ENCODE data around the gene MB21D2.

The MB21D2 gene

DNA sequence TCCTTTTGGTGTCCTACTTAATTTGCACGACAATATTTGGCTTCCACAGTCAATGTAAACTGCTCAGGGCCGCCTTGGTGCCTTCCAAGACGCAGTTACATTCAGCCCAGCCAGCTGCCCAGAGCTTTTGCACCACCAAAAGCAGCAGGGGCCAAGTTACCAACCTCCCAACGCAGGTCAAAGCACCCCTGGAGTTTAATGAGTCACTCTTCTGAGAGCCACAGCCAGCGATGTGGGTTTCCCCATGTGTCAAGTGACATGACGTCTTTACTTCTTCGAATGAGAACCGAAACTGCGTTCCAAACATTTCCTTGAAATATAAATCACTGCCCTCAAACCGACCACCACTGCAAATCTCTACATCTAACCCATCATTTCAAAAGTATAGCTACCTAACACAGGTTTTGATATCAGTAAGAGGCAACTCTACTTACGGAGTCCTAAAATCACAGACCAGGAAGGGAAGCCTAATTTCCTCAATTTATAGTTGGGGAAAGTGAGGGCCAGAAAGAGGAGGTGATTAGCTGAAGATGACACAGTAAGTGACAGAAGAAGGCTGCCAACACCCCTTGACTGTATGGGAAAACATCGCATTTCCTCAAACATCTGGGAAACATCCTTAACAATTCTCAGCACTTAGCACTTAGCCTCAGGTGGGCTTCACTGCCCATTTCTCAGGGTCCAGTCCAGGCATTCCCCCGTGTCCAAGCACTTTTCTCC lies 24.5 kb downstream of the MB21D2 start:
- DNase-seq (ENCODE audit: low read depth in 4 of 4, low spot score in 1 of 4) = peak in 3 of 4 experiments; percentile 17 to 47 (median 30)

DNA sequence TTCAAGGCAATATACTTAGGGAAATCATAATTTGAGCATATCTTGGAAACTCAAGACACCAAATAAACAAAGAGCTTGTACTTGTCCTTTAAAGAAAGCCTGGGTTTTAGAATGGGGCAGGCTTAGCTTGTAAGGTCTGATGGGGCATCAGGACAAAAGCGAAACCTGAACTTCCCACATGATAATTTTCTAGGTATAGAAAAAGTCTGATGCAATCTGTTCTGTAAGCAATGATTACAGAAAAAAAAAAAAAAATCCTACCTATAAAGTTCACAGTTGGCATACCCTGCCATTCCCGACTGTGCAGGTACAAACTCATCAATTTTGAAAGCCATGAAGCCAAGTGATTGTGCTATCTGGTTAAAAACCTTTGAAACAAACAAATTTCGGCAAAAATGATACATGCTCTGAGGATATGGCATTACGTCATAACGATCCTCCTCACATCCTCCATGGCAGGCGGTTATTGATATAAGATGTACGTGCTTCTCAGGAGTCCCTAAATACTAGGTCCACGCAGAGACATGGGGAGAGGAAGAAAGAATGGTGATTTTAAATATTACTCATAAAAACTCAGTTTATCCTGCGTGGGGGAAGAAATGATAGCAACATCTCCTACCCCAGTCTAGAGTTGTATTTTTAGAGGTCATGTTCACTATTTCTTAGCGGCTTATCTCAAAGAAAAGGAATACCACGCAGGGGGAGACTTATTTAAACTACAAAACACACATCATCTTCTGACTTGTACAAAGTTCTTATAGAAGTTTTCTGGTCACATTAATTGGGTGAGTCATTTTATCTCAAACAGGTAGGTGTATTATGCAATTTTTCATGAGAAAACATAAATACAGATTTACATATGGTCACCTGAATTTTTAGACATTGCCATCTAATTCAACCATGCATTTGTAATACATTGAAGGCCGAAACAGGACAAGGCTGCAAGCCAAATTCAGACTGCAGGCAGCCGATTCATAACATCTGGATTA lies 27.0 kb downstream of the MB21D2 start:
- DNase-seq (ENCODE audit: low read depth in 4 of 4, low spot score in 1 of 4) = no peak

DNA sequence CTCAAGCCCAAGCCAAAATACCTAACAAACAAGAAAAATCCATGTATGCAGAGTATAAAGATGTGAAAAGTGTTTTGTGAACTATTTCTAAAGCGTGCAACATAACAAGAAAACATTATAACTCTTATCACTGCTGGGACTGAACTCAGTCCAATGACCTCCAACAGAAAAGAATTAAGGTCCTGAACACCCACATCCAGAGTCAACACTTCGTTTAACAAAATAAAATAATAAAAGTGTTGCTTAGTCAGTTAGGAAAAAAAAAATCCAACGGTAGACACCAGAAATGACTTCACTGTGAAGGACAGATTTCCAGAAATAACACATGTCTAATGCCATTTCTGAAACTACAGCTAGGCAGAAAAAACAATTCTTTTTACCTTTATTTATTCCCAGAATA lies 28.0 kb downstream of the MB21D2 start:
- no peak for DNase-seq (ENCODE audit: low read depth in 4 of 4, low spot score in 1 of 4)

DNA sequence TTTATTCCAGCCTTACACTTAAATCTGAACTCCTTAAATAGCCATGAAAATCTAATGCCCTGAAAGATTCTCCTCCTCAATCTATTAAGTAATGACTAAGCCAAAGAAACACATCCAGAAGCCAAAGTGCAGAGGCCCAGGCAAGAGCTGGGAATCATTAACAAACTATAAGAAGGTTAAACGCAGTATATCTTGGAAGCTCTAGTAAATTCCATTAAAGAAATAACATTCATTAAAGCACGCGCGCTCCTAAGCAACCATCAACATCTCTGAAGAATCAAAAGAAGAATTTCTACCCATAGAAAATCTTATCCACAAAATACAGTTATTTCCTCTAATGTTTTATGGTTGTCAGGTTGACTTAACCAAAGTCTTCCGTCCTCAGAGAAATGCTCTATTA lies 29.5 kb downstream of the MB21D2 start:
- no peak for DNase-seq (ENCODE audit: low read depth in 4 of 4, low spot score in 1 of 4)

DNA sequence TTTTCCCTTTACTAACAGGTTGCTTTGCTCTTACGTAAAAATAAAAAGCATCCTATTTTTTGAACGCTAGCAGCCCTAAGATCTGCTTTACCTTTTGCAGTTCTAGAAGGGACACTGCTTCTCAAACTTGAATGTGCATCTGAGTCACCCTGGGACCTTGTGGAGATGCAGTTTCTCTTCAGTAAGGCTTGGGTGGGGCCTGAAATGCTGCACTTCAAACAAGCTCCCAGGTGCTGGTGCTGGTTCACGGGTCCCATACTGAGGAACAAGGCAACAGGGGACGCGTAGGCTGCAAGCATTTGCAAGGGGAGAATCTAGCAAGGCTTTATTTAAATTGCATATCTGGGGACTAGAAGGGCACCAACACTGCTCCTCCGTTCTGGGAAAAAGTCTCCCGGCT lies 30.0 kb downstream of the MB21D2 start:
- no peak for DNase-seq (ENCODE audit: low read depth in 4 of 4, low spot score in 1 of 4)

DNA sequence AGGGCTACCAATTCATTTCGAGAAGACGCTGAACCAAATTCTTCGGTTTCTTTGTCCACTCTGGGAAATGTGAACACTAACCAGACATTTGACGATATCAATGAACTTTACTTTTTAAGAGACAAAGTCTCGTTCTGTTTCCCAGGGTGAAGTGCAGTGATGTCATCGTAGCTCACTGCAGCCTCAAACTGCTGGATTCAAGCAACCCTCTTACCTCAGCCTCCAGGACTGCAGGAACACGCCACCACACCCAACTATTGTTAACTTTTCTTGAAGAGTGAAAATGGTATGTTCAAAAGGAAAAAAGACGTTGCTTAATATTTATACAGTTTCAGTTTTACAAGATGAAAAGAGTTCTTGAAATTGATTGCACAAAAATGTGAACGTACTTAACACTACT lies 30.6 kb downstream of the MB21D2 start:
- no peak for DNase-seq (ENCODE audit: low read depth in 4 of 4, low spot score in 1 of 4)

DNA sequence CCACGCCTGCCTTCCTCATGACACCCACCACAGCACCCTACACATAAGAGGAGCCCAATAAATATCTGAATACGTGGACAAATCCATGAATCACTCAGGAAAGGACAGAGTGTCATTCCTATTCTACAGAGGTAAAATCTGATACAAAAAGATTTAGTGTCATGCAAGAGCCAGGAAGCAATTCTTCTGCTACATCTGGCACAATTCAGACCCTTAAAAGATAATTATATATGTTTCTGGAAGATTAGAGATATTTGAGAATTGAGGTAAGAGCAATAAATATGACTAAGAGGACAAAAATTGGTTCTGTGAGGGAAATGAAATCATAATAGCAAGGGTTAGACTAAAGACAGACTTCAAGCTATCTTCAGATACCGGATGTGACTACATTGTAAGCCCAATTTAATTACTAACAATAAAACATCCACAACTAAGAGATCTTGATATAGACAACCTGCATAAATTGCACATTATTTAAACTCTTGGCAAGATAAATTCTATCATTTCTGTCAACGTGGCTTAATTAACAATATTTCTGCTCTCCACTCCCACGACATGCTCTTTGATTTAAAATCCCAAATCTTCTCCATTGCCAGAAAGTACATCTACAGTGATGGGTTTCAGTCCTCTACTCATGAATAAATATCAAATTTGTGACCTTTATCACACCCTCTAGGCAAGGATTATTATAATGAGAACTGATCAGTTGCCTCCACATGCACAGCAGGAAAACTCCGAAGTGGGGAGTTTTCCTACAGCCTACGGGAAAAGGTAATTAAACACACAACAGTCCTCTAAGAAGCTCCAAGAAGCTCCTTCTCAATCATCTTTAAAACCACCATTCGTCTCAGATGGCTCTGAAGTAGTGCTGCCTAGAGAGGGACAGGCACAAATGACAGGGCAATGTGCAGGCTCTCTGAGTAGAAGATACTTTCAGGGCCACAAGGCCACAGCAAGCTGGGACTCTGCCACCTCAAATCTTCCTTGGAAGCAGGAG lies 32.6 kb downstream of the MB21D2 start:
- no peak for DNase-seq (ENCODE audit: low read depth in 4 of 4, low spot score in 1 of 4)

DNA sequence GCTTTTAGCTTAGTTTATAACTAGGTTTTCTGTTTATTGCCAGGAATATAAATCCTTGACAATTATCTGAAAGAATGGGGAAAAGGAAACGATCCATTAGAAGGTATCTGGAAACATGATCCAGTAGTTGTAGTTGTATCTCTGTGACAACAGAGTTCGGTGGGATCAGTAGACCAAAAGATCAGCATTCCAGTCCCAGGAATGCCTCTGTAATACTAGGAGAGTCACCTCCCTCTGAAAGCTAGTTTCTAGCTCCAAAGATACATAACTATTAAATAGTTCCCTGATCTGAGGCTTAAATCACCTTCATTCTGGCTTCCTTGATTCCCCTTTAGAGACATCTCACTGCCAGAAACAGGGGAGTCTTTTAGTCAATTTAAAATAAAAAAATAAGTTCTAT lies 34.1 kb downstream of the MB21D2 start:
- DNase-seq (ENCODE audit: low read depth in 4 of 4, low spot score in 1 of 4) = no peak

DNA sequence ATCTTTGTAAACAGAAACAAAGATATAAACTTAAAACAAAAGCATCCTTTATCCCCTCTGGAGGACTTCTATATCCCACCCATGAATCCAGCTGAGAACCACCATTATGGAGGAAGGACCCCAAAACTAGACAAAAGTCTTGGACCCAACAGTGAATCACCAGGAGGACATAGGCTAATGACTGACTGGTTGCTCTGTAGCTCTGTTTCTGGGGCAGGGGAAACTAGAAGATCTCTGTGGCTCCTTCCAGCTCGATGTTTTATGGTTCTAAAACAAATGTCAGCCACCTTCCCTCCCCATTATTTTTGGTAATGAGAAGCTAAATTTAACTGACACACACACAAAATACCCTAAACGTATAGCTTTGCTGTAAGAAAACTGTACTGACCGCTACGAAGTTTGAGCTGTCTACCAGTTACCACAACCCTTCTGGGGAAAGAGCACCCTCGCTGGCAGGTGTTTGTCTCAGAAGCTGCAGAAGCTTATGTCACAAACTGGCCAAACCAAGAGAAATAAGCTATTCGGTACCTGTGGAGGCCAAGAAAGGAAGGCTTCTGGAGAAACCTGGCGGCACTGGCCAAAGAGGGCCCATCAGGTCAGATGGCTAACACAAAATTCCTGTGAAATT lies 36.4 kb downstream of the MB21D2 start:
- no peak for DNase-seq (ENCODE audit: low read depth in 4 of 4, low spot score in 1 of 4)

DNA sequence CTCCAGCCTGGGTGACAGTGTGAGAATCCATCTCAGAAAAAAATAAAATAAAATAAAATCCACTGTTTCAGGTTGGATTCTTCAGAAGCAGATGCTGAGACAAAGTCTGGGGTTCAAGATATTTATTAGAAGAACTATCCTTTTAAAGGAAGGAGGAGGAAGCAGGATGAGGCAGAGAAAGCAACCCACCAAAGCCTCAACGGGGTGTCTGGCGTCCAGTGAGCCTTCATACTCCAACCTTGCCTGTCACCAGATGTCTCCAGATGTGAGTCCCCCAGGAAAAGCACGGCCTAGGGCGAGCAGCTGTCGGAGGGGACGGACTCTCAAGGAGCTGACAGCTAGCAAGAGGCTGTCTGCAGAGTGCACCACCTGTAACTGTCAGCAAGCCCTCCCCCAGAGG lies 37.3 kb downstream of the MB21D2 start:
- no peak for DNase-seq (ENCODE audit: low read depth in 4 of 4, low spot score in 1 of 4)

DNA sequence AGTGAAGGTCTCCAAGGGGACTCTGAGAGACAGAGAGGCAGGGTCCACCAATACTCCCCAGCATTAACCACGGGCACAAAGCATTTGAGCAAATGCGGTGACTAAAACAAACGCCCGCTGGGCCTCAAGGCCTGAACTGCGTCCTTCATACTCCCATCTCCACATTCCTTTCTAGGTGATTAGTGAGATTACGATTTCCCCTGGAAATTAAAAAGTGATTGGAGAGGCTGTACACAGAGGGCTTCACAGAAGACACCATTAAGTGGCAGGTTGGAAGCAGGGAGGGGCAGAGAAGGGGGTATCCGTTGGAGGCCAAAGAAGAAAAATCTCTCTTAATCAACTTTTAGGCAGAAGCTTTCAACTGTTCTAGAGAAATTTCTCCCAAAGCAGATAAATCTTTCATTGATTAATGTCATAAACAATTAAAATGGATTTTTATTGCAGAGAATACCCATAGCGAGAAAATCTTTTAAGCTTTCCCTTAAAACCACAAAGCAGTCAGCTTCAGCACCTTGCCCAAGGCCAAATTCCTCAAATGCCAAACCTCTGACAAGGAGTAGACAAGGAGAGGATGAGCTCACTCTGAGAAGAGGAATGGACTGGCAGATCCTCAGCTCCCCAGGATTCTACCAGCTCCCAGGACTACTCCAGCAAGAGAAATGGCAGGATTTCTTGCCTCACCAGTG lies 38.2 kb downstream of the MB21D2 start:
- no peak for DNase-seq (ENCODE audit: low read depth in 4 of 4, low spot score in 1 of 4)

DNA sequence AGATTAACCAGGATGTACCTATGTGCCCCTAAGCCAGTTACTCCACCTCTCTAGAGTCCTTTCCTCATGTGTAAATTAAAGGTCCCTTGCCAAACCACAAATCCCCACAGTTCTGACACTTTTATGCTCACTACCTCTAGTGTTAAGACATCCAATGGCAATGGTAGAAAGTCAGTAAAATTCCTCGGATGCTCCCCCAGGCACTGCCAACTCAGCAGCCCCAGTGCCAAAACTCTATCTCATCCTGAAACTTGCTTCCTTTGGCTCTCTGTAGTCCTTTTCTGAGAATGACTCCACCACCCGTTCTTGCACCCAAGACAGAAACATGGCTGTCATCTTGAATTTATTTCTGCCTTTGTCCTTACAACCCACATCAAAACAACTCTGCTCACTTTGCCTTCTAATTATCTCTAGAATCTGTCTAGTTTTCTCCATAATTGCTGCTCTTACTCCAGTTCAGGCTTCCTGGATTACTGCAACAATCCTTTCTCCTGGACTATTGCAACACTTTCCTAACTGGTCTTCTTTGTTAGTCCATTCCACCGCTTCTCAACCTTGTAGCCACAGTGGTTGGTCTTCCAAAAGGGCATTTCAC lies 41.6 kb downstream of the MB21D2 start:
- DNase-seq (ENCODE audit: low read depth in 4 of 4, low spot score in 1 of 4) = no peak

DNA sequence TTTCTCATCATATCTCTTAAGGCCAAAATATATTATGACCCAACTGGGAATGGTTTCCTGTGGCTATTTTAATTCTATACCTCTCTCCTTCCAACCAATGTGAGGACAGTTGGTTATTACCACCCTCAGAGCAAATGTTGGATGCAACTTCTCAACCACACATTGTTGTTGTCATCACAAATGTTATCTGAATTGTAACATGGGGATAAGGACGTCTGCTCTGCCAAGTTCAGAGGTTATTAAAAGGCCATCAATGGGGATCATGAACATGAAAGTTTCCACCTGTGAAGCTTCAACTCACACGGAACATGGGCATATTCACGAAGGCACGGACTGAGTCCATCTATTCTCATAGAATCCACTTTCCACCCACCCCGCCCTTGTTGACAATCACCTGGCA lies 46.8 kb downstream of the MB21D2 start:
- no peak for DNase-seq (ENCODE audit: low read depth in 4 of 4, low spot score in 1 of 4)

DNA sequence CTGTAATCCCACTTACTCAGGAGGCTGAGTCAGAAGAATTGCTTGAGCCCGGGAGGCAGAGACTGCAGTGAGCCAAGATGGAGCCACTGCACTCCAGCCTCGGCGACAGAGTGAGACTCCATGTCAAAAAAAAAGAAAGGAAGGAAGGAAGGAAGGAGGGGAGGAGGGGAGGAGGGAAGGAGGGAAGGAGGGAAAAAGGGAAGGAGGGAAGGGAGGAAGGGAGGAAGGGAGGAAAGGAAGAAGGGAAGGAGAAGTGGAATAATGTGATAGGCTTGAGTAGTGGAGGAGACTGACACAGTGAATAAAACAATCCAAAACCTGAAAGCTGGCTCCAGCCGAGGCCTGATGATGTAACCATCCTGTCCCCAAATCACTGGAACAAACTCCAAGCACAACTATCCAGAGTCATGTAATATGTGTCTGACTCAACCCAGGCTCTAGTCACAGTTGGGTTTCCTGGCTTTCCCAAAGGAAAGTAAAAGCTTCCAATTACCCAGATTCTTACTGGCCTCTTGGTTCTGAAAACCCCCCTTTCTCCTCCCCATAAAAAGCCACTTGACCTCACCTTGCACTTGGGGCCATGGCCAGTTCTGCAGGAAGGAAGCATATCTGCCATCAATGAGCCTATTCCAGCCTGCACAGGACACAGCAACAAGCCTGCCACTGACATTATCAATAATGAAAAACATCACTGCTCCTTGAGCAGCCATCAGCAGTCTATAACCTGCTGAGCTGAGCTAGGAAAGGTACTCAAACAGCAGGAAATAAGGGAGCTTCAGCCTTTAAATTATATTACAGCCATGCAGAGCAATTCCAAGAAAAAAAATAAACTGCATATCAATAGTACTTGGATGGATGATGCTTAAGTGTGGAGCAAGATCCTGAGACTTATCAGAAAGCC lies 48.3 kb downstream of the MB21D2 start:
- DNase-seq (ENCODE audit: low read depth in 4 of 4, low spot score in 1 of 4) = no peak

DNA sequence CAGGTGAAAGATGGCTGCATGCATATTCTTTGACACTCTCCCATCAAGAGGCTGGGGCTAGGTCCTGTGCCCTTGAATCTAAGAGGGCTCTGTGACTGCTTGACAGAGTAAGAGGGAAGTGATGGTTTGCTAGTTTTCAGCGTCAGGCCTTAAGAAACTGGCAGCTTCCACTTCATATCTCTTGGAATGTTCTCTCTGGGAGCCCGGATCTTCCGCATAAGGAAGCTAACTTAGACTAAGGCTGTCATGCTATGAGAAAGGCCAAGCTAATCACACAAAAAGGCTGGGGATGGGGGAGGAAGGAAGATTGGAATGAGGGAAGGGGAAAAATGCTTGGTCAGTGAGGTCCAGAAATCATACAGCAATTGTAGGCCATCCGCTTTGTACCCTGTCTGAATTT lies 50.0 kb downstream of the MB21D2 start:
- no peak for DNase-seq (ENCODE audit: low read depth in 4 of 4, low spot score in 1 of 4)

DNA sequence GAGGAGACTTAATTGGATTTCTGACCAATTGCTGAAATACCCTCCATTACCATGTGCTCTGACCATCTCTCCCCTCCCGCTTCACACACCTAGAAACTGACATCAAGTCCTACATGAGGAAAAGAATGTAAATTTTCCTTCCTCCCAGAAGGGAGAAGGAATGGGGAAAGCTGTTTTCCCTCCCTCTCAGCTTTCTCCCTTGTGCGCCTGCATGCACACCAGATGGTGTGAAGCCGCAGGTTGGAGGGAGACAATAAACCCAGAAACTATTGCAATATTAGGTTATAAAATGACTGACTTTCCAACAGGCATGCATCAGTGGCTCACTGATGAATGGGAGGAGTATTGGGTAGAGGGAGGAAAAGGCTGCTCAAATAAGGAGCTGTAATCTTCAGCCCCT lies 50.9 kb downstream of the MB21D2 start:
- no peak for DNase-seq (ENCODE audit: low read depth in 4 of 4, low spot score in 1 of 4)

DNA sequence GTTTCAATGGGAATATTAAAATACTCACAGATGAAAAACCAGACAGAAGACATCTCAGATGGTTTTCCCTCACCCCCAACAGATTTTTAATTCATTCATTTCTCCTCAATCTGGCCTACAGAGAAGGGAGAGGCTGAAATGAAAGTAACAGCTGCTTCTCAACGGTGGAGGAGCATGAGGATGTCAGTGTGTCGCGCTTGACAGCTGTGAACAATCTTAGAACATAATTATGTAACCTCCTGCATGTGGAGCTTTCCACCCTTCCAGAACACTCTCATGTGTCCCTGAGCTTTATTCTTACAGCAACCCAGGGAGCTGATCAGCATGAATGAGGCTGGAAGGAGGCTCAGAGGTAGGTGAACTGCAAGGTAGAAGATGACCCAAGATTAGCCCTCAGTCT lies 52.7 kb downstream of the MB21D2 start:
- no peak for DNase-seq (ENCODE audit: low read depth in 4 of 4, low spot score in 1 of 4)

DNA sequence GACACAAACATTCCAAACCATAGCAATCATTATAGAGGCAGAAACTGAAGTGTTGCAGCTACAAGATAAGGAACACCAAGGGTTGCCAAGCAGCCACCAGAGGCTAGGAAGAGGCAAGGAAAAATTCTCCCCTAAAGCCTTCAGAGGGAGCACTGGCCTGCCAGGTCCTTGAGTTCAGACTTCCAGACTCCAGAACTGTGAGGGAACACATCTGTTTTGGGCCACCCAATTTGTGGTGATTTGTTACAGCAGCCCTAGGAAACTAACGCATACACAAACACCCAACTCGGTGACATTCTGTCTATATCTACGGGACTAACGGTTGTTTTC lies 54.6 kb downstream of the MB21D2 start:
- DNase-seq (ENCODE audit: low read depth in 4 of 4, low spot score in 1 of 4) = no peak
